Endothelial cell (in vitro differentiated cells): ENCODE results near the gene MDH1B. TPM values are rescaled to one million over a fixed set of nuclear protein-coding genes. Genes with fewer than 3 reads are reported as not detected.

Experiments
- microRNA-seq: library from miRNA; unstranded; fragments of <30 nt; microRNA quantifications from one replicate; pipeline ENCODE4, GENCODE V29; 2020; ENCODE audit not compliant: unreplicated experiment
- total RNA-seq: library from RNA; stranded (reverse); fragmentation: NEBNext Ultra II Directional; extraction: Animal tissue kit (Norgen Biotek cat#: 25700); gene quantifications from one replicate; pipeline ENCODE4 v1.2.1, GENCODE V29; 2021; ENCODE audit not compliant: unreplicated experiment

The MDH1B gene
- total RNA-seq, 1 donor from 2014 or later, result 2.3 TPM

Small RNA genes lying within 50 kb of the gene (microRNA-seq; reads per million reads assigned to microRNA genes)
- gene MIR3130-1, result not detected
- gene MIR3130-2, result not detected

Other genes with a start within 250 kb of the MDH1B start
- gene FAM237A, start 122.8 kb downstream of the MDH1B start, total RNA-seq, result not detected
- 3.1 TPM for gene DYTN, start 46.9 kb downstream of the MDH1B start, total RNA-seq
- gene FASTKD2, start 278 bp upstream of the MDH1B start, total RNA-seq, result 20.1 TPM
- not detected for gene CPO, start 174.2 kb upstream of the MDH1B start, total RNA-seq